Activated CD8-positive, alpha-beta T cell treated with anti-CD3 and anti-CD28 coated beads for 36 hours (primary cell): ENCODE results near the gene PRTN3. TPM values are rescaled to one million over a fixed set of nuclear protein-coding genes. Genes with fewer than 3 reads are reported as not detected.
"Not testable (repeated sequence)": the region's sequence is repeated elsewhere in the genome, so short reads cannot be mapped to it uniquely, and the experiment has no call there.

Experiments used
- ATAC-seq: fragments of 200-7000 bp; cut with Tn5 transposase; one replicate; pipeline ENCODE4 v1.10.0; 2021; ENCODE audit warnings: mild to moderate bottlenecking, moderate library complexity
- CTCF ChIA-PET: fragments of 350-600 bp; sonication (Branson Sonifier 250); formaldehyde crosslinking; loops from one replicate; lab custom pipeline; 2021; ENCODE audit warnings: antibody characterized with exemption; lab: Charles Lee
- POLR2A ChIA-PET: fragments of 350-600 bp; sonication (Branson Sonifier 250); formaldehyde crosslinking; loops from one replicate; lab custom pipeline; 2021; ENCODE audit warnings: antibody characterized with exemption; lab: Charles Lee
- DNase-seq: peaks from one replicate; pipeline ENCODE4 v3.0.0-alpha.2; 2020
- H3K27ac Mint-ChIP-seq: one replicate; pipeline ENCODE4 v1.8.0; 2021; ENCODE audit warnings: mild to moderate bottlenecking, mixed read lengths
- H3K27me3 Mint-ChIP-seq: one replicate; pipeline ENCODE4 v1.8.0; 2021; ENCODE audit warnings: mixed read lengths
- H3K36me3 Mint-ChIP-seq: one replicate; pipeline ENCODE4 v1.8.0; 2021; ENCODE audit warnings: low read depth, mixed read lengths
- H3K4me1 Mint-ChIP-seq: one replicate; pipeline ENCODE4 v1.8.0; 2021; ENCODE audit warnings: low read depth, mixed read lengths
- H3K4me3 Mint-ChIP-seq: one replicate; pipeline ENCODE4 v1.8.0; 2021; ENCODE audit warnings: mild to moderate bottlenecking, moderate library complexity, mixed read lengths
- H3K9me3 Mint-ChIP-seq: one replicate; pipeline ENCODE4 v1.8.0; 2021; ENCODE audit warnings: mixed read lengths
- intact Hi-C: fragments of 100-400 bp; cut with micrococcal nuclease; formaldehyde crosslinking; loops from one replicate; pipeline ENCODE4 v1.10.0; 2022
- total RNA-seq, 2 experiments: library from RNA; stranded (reverse); gene quantifications; one replicate each; pipeline ENCODE4 v1.2.3, GENCODE V29; 2021
- TF ChIP-seq, protein P1 (sequence below): fragments of 200-600 bp; IDR thresholded peaks from one replicate; pipeline ENCODE4 v1.8.0; 2022; ENCODE audit warnings: antibody characterized with exemption, mild to moderate bottlenecking

Gene PRTN3
- total RNA-seq, 2 experiments from 2014 or later = not detected

DNA sequence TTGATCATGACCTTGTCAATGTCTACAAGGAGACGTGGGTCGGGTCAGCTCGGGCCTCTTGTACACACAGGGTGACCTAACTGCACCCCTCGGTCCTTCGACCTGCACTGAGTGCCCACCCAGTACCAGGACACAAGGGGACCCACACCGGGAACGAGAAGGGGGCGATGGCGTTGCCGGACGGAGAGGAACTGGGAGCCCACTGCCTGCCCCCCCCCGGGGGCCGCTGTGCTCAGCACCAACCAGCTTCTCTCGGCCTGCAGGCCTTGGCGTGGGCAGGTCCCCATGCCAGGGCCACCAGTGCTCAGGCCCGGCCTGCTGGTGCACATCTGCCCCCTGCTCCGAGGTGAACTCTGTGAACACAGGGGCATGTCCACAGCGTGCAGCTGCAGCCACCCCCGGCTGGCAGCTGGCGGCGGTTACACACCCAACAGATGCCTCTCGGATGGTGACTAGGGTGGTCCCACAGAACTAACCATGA, 32.8 kb downstream of the PRTN3 start:
- H3K4me1 Mint-ChIP-seq = peaks cover 10% of the 10 kb centered on the region
- no peak for ATAC-seq
- H3K4me3 Mint-ChIP-seq = no peak overlapping the region
- ChIA-PET POLR2A (no interaction called here), CTCF (no interaction called here)
- H3K27ac Mint-ChIP-seq = no peak overlapping the region
- intact Hi-C loops = no loop called here
- peaks cover 9% of the 10 kb centered on the region for H3K36me3 Mint-ChIP-seq
- H3K9me3 Mint-ChIP-seq = peaks cover 2% of the 10 kb centered on the region
- TF ChIP-seq, protein P1, sequence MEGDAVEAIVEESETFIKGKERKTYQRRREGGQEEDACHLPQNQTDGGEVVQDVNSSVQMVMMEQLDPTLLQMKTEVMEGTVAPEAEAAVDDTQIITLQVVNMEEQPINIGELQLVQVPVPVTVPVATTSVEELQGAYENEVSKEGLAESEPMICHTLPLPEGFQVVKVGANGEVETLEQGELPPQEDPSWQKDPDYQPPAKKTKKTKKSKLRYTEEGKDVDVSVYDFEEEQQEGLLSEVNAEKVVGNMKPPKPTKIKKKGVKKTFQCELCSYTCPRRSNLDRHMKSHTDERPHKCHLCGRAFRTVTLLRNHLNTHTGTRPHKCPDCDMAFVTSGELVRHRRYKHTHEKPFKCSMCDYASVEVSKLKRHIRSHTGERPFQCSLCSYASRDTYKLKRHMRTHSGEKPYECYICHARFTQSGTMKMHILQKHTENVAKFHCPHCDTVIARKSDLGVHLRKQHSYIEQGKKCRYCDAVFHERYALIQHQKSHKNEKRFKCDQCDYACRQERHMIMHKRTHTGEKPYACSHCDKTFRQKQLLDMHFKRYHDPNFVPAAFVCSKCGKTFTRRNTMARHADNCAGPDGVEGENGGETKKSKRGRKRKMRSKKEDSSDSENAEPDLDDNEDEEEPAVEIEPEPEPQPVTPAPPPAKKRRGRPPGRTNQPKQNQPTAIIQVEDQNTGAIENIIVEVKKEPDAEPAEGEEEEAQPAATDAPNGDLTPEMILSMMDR = no peak
- no peak for DNase-seq
- no peaks in the 10 kb centered on the region for H3K27me3 Mint-ChIP-seq

DNA sequence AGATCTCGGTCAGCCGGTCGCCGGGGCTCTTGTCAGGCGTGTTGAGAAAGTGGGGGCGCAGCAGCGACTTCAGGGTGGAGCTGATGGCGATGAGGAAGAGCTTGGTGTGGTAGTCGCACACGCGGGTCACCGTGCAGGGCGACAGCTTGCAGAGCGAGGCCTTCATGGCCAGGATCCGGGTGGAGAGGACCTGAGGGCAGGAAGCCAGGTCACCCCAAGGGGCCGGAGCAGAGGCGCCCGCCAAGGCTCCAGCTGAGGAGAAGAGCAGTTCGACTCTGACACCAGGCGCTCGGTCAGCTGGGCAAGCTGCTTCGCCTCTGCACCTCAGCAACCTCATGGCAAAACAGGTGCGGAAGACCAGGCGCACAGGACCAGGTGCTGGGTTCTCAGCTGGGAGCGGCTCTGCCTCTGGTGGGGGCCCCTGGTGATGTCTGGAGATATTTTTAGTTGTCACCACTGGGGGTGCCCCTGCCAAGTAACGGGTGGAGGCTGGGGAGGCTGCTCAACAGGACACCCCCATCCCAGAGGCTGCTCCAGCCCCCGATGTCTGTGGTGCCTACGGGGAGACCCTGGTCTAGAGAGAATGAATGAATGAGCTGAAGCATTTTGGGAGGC, 34.6 kb downstream of the PRTN3 start:
- ChIA-PET CTCF (interaction anchor here (0.7 to 2.5 kb wide), 2 partner anchors 12 to 116 kb away, joined by 3 to 9 read pairs; no protein-coding TSS in a partner anchor), POLR2A (interaction anchor here (0.9 kb wide), 1 partner anchor 65 kb away, joined by 3 read pairs; no protein-coding TSS in a partner anchor)
- no peak for ATAC-seq

DNA sequence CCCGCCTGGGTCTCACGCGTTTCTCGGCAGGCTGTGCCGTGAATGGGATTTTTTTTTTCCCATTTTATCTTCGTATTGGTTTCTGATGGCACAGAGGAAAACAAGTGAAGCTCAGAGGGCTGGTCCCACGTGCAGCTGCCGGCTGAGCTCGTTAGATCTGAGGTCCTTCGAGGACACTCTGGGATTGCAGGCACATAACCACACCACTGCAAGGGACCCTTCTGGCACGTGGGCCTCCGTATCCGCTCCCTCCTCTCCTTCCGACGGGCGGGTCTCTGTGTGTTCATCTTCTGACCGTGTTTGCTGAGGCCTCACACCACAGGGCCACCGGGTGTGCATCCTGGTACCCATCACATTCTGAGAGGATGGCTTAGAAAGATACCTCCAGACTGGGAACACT, 35.3 kb downstream of the PRTN3 start:
- TF ChIP-seq, protein P1 = no peak
- intact Hi-C loops = no loop called here
- H3K36me3 Mint-ChIP-seq = peaks cover 4% of the 10 kb centered on the region
- DNase-seq (no peak), ATAC-seq (no peak)
- peaks cover 10% of the 10 kb centered on the region for H3K4me1 Mint-ChIP-seq
- no peaks in the 10 kb centered on the region for H3K27me3 Mint-ChIP-seq
- CTCF ChIA-PET = interaction anchor here (2.5 kb wide), 1 partner anchor 12 kb away, joined by 9 read pairs; no protein-coding TSS in a partner anchor
- peaks cover 2% of the 10 kb centered on the region for H3K9me3 Mint-ChIP-seq
- POLR2A ChIA-PET = interaction anchor here (0.9 kb wide), 1 partner anchor 65 kb away, joined by 3 read pairs; no protein-coding TSS in a partner anchor
- H3K27ac Mint-ChIP-seq = no peak overlapping the region
- H3K4me3 Mint-ChIP-seq = no peak overlapping the region

More for the DNA sequence above, 34.6 kb downstream of the PRTN3 start:
- no peak overlapping the region for H3K4me3 Mint-ChIP-seq
- TF ChIP-seq, protein P1 = no peak
- no peak for DNase-seq
- H3K27me3 Mint-ChIP-seq = no peaks in the 10 kb centered on the region
- peaks cover 5% of the 10 kb centered on the region for H3K36me3 Mint-ChIP-seq
- H3K4me1 Mint-ChIP-seq = peaks cover 10% of the 10 kb centered on the region
- intact Hi-C loops = no loop called here
- peaks cover 2% of the 10 kb centered on the region for H3K9me3 Mint-ChIP-seq
- no peak overlapping the region for H3K27ac Mint-ChIP-seq

DNA sequence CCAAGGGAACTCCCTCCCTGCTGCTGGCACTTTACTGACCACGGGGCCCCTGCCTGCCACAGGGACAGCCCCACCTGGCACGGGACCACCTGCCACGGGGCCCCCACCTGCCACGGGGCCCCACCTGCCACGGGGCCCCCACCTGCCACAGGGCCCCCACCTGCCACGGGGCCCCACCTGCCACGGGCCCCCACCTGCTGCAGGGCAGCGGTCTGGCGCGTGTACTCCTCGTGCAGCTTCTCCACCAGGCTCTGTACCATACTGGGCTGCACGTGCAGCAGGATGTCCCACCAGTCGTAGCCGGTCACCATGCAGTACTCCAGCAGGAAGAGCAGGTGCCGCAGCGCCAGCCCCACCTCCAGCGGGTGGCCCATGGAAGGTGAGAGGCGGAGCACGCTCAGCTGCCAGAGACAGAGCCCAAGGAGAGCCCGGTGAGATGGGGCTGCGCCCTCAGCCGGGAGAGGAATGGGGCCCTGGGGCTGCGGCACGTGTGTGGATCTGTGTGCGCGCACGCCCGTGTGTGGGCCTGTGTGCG, 36.0 kb downstream of the PRTN3 start:
- intact Hi-C loops = no loop called here
- ChIA-PET POLR2A (no interaction called here), CTCF (no interaction called here)
- Mint-ChIP-seq H3K4me1 (peaks cover 8% of the 10 kb centered on the region), H3K27ac (no peak overlapping the region), H3K9me3 (no peaks in the 10 kb centered on the region), H3K4me3 (no peak overlapping the region), H3K27me3 (no peaks in the 10 kb centered on the region), H3K36me3 (peaks cover 3% of the 10 kb centered on the region)
- TF ChIP-seq, protein P1 = no peak
- DNase-seq (no peak), ATAC-seq (no peak)

DNA sequence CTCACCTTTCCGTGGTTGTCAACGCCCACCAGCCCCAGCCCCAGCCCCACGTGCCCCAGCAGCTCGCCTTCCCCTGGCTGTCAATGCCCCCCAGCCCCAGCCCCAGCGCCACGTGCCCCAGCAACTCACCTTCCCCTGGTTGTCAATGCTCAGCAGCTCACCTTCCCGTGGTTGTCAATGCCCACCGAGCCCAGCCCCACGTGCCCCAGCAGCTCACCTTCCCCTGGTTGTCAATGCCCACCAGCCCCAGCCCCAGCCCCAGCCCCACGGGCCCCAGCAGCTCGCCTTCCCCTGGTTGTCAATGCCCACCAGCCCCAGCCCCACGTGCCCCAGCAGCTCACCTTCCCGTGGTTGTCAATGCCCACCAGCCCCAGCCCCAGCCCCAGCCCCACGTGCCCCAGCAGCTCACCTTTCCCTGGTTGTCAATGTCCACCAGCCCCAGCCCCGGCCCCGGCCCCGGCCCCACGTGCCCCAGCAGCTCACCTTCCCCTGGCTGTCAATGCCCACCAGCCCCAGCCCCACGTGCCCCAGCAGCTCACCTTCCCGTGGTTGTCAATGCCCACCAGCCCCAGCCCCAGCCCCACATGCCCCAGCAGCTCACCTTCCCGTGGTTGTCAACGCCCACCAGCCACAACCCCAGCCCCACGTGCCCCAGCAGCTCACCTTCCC, 37.3 kb downstream of the PRTN3 start:
- DNase-seq, H3K4me3 Mint-ChIP-seq, POLR2A ChIA-PET, H3K27me3 Mint-ChIP-seq, intact Hi-C loops, ATAC-seq, H3K27ac Mint-ChIP-seq, H3K9me3 Mint-ChIP-seq, H3K36me3 Mint-ChIP-seq, H3K4me1 Mint-ChIP-seq: not testable (repeated sequence)
- CTCF ChIA-PET = interaction anchor here (1.0 to 1.6 kb wide), 3 partner anchors 15 to 104 kb away, joined by 3 to 6 read pairs (median 3); no protein-coding TSS in a partner anchor

DNA sequence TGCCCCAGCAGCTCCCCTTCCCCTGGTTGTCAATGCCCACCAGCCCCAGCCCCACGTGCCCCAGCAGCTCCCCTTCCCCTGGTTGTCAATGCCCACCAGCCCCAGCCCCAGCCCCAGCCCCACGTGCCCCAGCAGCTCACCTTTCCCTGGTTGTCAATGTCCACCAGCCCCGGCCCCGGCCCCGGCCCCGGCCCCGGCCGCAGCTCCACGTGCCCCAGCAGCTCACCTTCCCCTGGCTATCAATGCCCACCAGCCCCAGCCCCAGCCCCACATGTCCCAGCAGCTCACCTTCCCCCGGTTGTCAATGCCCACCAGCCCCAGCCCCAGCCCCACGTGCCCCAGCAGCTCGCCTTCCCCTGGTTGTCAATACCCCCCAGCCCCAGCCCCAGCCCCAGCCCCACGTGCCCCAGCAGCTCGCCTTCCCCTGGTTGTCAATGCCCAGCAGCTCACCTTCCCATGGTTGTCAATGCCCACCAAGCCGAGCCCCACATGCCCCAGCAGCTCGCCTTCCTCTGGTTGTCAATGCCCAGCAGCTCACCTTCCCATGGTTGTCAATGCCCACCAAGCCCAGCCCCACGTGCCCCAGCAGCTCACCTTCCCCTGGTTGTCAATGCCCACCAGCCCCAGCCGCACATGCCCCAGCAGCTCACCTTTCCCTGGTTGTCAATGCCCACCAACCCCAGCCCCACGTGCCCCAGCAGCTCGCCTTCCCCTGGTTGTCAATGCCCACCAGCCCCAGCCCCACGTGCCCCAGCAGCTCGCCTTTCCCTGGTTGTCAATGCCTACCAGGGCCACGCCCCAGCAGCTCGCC, 38.2 kb downstream of the PRTN3 start:
- H3K9me3 Mint-ChIP-seq, H3K36me3 Mint-ChIP-seq, POLR2A ChIA-PET, H3K27me3 Mint-ChIP-seq, DNase-seq, H3K4me1 Mint-ChIP-seq, H3K27ac Mint-ChIP-seq, H3K4me3 Mint-ChIP-seq, ATAC-seq, intact Hi-C loops: not testable (repeated sequence)
- CTCF ChIA-PET = interaction anchor here (0.6 to 1.6 kb wide), 4 partner anchors 15 to 254 kb away, joined by 3 to 6 read pairs (median 3); no protein-coding TSS in a partner anchor
